Neural cell (in vitro differentiated cells): ENCODE measurements around the gene YAE1. TPM values are rescaled to one million over a fixed set of nuclear protein-coding genes. Genes with fewer than 3 reads are reported as not detected.

ENCODE experiments used
- H2AFZ ChIP-seq: fragments of 200-600, 300-800 bp; sonication (generic), shearing (Covaris generic); 2 replicates; pipeline ENCODE4 v1.6.0; 2014; ENCODE audit warnings: low read depth, mild to moderate bottlenecking, antibody characterized with exemption, low read length, moderate library complexity
- H3F3A ChIP-seq: fragments of 200-600 bp; shearing (Covaris generic); 2 replicates; pipeline ENCODE4 v1.6.1; 2016; ENCODE audit warnings: mild to moderate bottlenecking, moderate library complexity, mixed read lengths, antibody characterized with exemption, low read length; ENCODE audit not compliant: insufficient read depth, poor library complexity, severe bottlenecking
- H3K27ac ChIP-seq: fragments of 200-600, 300-800 bp; sonication (generic), shearing (Covaris generic); 2 replicates; pipeline ENCODE4 v1.5.1; 2014; ENCODE audit warnings: mild to moderate bottlenecking, low read length, moderate library complexity
- H3K27me3 ChIP-seq: fragments of 300-800, 200-600 bp; sonication (generic), shearing (Covaris generic); 2 replicates; pipeline ENCODE4 v1.6.0; 2014; ENCODE audit warnings: mild to moderate bottlenecking, low read depth, low read length, moderate library complexity; ENCODE audit not compliant: insufficient read depth
- H3K36me3 ChIP-seq: fragments of 300-800, 200-600 bp; sonication (generic), shearing (Covaris generic); 2 replicates; pipeline ENCODE4 v1.5.1; 2014; ENCODE audit warnings: mild to moderate bottlenecking, antibody characterized with exemption, low read length, moderate library complexity; ENCODE audit not compliant: insufficient read depth
- H3K4me2 ChIP-seq: fragments of 300-800, 200-600 bp; sonication (generic), shearing (Covaris generic); 2 replicates; pipeline ENCODE4 v1.6.0; 2014; ENCODE audit warnings: mild to moderate bottlenecking, low read length
- H3K4me3 ChIP-seq: fragments of 300-800, 200-600 bp; sonication (generic), shearing (Covaris generic); 2 replicates; pipeline ENCODE4 v1.5.1; 2014; ENCODE audit warnings: mild to moderate bottlenecking, low read length, moderate library complexity
- H3K79me2 ChIP-seq: fragments of 200-600 bp; shearing (Covaris generic); replicated peaks from 2 replicates; pipeline ENCODE4 v1.6.0; 2014; ENCODE audit warnings: mild to moderate bottlenecking, low read length, moderate library complexity; ENCODE audit not compliant: insufficient read depth
- H3K9ac ChIP-seq: fragments of 300-800, 200-600 bp; sonication (generic), shearing (Covaris generic); 2 replicates; pipeline ENCODE4 v1.6.1; 2016; ENCODE audit warnings: mild to moderate bottlenecking, low read length, mixed read lengths
- H3K9me2 ChIP-seq: fragments of 200-600 bp; shearing (Covaris generic); 2 replicates; pipeline ENCODE4 v1.6.1; 2016; ENCODE audit warnings: mild to moderate bottlenecking, low read length, mixed read lengths; ENCODE audit not compliant: insufficient read depth
- H3K9me3 ChIP-seq: fragments of 200-600, 300-800 bp; sonication (generic), shearing (Covaris generic); 2 replicates; pipeline ENCODE4 v1.6.1; 2016; ENCODE audit warnings: mild to moderate bottlenecking, mixed run types, low read length, moderate library complexity, mixed read lengths
- H4K20me1 ChIP-seq: fragments of 200-600 bp; shearing (Covaris generic); 2 replicates; pipeline ENCODE4 v1.6.1; 2016; ENCODE audit warnings: mild to moderate bottlenecking, mixed run types; ENCODE audit not compliant: insufficient read depth
- CTCF ChIP-seq: fragments of 450-650 bp; IDR thresholded peaks from 2 replicates; pipeline ENCODE4 v1.5.1; 2014; ENCODE audit warnings: antibody characterized with exemption, mild to moderate bottlenecking, moderate library complexity; ENCODE audit not compliant: poor library complexity, severe bottlenecking
- EP300 ChIP-seq: fragments of 450-650 bp; conservative IDR thresholded peaks from 2 replicates; pipeline ENCODE4 v1.6.1; 2014; ENCODE audit warnings: antibody characterized with exemption, mild to moderate bottlenecking, moderate library complexity; ENCODE audit not compliant: poor library complexity, severe bottlenecking
- EZH2 ChIP-seq: fragments of 200-600, 300-800 bp; shearing (Covaris generic), sonication (generic); IDR thresholded peaks from 2 replicates; pipeline ENCODE4 v1.6.1; 2014; ENCODE audit warnings: antibody characterized with exemption, low read length, borderline replicate concordance, mild to moderate bottlenecking; ENCODE audit not compliant: insufficient read depth, poor library complexity, severe bottlenecking
- MXI1 ChIP-seq: fragments of 450-650 bp; conservative IDR thresholded peaks from 2 replicates; pipeline ENCODE4 v1.6.1; 2014; ENCODE audit warnings: antibody characterized with exemption, mild to moderate bottlenecking; ENCODE audit not compliant: poor library complexity, severe bottlenecking
- POLR2AphosphoS5 ChIP-seq: IDR thresholded peaks from 2 replicates; pipeline ENCODE4 v1.6.1; 2012
- RAD21 ChIP-seq: fragments of 450-650 bp; conservative IDR thresholded peaks from 2 replicates; pipeline ENCODE4 v1.6.1; 2014; ENCODE audit warnings: antibody characterized with exemption, mild to moderate bottlenecking, moderate library complexity
- SMC3 ChIP-seq: fragments of 450-650 bp; conservative IDR thresholded peaks from 2 replicates; pipeline ENCODE4 v1.6.1; 2014; ENCODE audit warnings: antibody characterized with exemption, mild to moderate bottlenecking, moderate library complexity; ENCODE audit not compliant: poor library complexity
- TAF1 ChIP-seq: IDR thresholded peaks from 2 replicates; pipeline ENCODE4 v1.6.1; 2012; ENCODE audit warnings: low read depth
- polyA plus RNA-seq: library from polyadenylated mRNA; depleted of rRNA; stranded (reverse); fragments of >200 nt; gene quantifications from 2 replicates; pipeline ENCODE4 v1.2.3, GENCODE V29; 2014
- TF ChIP-seq, protein P1 (sequence below): IDR thresholded peaks from 2 replicates; pipeline ENCODE4 v1.6.1; 2012; ENCODE audit warnings: borderline replicate concordance

YAE1 gene
- polyA plus RNA-seq, 1 donor from 2014 or later, result 85.2 TPM

DNA sequence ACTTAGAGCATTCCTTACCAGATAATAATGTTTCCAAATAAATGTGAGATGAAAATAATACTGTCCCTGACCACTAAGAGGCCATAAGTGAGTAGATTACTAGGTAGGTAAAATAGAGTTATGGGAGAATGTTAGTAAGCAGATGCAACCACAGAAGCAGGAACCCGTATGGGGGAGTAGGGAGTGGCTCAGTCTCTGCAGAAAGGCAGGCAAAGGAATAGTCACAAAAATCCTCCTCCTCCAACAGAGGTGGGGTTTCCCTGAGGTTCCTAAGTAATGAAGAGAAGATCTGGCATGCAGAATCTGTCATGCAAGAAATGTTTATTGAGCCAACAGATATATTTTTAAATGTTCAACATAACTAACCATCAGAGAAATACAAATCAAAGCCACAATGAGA lies 9.0 kb upstream of the YAE1 start:
- H3K36me3 ChIP-seq, result no peaks in the 10 kb centered on the region
- TF ChIP-seq POLR2AphosphoS5 (no peak), MXI1 (no peak)
- TF ChIP-seq, protein P1, sequence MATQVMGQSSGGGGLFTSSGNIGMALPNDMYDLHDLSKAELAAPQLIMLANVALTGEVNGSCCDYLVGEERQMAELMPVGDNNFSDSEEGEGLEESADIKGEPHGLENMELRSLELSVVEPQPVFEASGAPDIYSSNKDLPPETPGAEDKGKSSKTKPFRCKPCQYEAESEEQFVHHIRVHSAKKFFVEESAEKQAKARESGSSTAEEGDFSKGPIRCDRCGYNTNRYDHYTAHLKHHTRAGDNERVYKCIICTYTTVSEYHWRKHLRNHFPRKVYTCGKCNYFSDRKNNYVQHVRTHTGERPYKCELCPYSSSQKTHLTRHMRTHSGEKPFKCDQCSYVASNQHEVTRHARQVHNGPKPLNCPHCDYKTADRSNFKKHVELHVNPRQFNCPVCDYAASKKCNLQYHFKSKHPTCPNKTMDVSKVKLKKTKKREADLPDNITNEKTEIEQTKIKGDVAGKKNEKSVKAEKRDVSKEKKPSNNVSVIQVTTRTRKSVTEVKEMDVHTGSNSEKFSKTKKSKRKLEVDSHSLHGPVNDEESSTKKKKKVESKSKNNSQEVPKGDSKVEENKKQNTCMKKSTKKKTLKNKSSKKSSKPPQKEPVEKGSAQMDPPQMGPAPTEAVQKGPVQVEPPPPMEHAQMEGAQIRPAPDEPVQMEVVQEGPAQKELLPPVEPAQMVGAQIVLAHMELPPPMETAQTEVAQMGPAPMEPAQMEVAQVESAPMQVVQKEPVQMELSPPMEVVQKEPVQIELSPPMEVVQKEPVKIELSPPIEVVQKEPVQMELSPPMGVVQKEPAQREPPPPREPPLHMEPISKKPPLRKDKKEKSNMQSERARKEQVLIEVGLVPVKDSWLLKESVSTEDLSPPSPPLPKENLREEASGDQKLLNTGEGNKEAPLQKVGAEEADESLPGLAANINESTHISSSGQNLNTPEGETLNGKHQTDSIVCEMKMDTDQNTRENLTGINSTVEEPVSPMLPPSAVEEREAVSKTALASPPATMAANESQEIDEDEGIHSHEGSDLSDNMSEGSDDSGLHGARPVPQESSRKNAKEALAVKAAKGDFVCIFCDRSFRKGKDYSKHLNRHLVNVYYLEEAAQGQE, result no peak
- no peak overlapping the region for H3K4me3 ChIP-seq
- no peaks in the 10 kb centered on the region for H4K20me1 ChIP-seq
- no peaks in the 10 kb centered on the region for H3K79me2 ChIP-seq
- H3K9ac ChIP-seq, result no peak overlapping the region
- no peaks in the 10 kb centered on the region for H3K9me2 ChIP-seq
- no peak overlapping the region for H2AFZ ChIP-seq
- H3F3A ChIP-seq, result no peaks in the 10 kb centered on the region
- no peak overlapping the region for H3K4me2 ChIP-seq
- H3K9me3 ChIP-seq, result no peaks in the 10 kb centered on the region
- no peak overlapping the region for H3K27ac ChIP-seq
- no peaks in the 10 kb centered on the region for H3K27me3 ChIP-seq

DNA sequence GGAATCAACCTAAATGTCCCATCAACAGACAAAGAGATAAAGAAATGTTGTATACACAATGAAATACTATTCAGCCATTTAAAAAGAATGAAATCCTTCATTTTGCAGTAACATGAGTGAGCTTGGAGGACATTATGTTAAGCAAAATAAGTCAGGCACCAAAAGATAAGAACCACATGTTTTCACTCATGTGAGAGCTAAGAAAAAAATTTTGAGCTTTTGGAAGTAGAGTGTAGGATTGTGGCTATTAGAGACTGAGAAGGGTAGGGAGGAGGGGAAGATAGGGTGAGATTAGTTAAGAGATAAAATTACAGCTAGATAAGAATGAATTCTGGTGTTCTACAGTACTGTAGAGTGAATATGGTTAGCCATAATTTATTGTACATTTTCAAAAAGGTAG lies 8.3 kb upstream of the YAE1 start:
- Histone ChIP-seq H3K9me3 (no peaks in the 10 kb centered on the region), H2AFZ (no peak overlapping the region), H3K79me2 (no peaks in the 10 kb centered on the region), H4K20me1 (no peaks in the 10 kb centered on the region), H3K27me3 (no peaks in the 10 kb centered on the region), H3K4me2 (no peak overlapping the region), H3K9me2 (no peaks in the 10 kb centered on the region), H3K9ac (no peak overlapping the region), H3F3A (no peaks in the 10 kb centered on the region), H3K4me3 (no peak overlapping the region), H3K36me3 (no peaks in the 10 kb centered on the region), H3K27ac (no peak overlapping the region)
- no peak for TF ChIP-seq SMC3
- TF ChIP-seq EZH2, result no peak
- TF ChIP-seq CTCF, result no peak
- no peak for TF ChIP-seq TAF1
- no peak for TF ChIP-seq MXI1
- no peak for TF ChIP-seq EP300
- no peak for TF ChIP-seq RAD21
- TF ChIP-seq, protein P1, result no peak
- no peak for TF ChIP-seq POLR2AphosphoS5
